IPS-20b (cell line): Measurements from ENCODE around the gene UNC79.
"Not testable (repeated sequence)": the region's sequence is repeated elsewhere in the genome, so short reads cannot be mapped to it uniquely, and the experiment has no call there.

Source experiments
- H3K27ac ChIP-seq: one replicate; pipeline ENCODE4 v1.5.1; 2013; ENCODE audit warnings: low read length
- H3K27me3 ChIP-seq: 2 replicates; pipeline ENCODE4 v1.6.1; 2013; ENCODE audit warnings: mild to moderate bottlenecking, low read length, inconsistent platforms; ENCODE audit not compliant: insufficient read depth
- H3K36me3 ChIP-seq: 2 replicates; pipeline ENCODE4 v1.6.1; 2013; ENCODE audit warnings: low read depth, mild to moderate bottlenecking, inconsistent platforms, low read length, moderate library complexity; ENCODE audit not compliant: insufficient read depth
- H3K4me1 ChIP-seq: 2 replicates; pipeline ENCODE4 v1.6.1; 2013; ENCODE audit warnings: mild to moderate bottlenecking, control low read depth, inconsistent platforms, low read length, moderate library complexity; ENCODE audit not compliant: insufficient read depth
- H3K4me3 ChIP-seq: 2 replicates; pipeline ENCODE4 v1.5.1; 2013; ENCODE audit warnings: mild to moderate bottlenecking, low read length, inconsistent platforms
- H3K9ac ChIP-seq: 2 replicates; pipeline ENCODE4 v1.6.1; 2013; ENCODE audit warnings: low read depth, mild to moderate bottlenecking, inconsistent platforms, low read length, moderate library complexity
- H3K9me3 ChIP-seq: 2 replicates; pipeline ENCODE4 v1.6.1; 2013; ENCODE audit warnings: mild to moderate bottlenecking, low read depth, low read length, inconsistent platforms; ENCODE audit not compliant: insufficient read depth

Gene UNC79

DNA sequence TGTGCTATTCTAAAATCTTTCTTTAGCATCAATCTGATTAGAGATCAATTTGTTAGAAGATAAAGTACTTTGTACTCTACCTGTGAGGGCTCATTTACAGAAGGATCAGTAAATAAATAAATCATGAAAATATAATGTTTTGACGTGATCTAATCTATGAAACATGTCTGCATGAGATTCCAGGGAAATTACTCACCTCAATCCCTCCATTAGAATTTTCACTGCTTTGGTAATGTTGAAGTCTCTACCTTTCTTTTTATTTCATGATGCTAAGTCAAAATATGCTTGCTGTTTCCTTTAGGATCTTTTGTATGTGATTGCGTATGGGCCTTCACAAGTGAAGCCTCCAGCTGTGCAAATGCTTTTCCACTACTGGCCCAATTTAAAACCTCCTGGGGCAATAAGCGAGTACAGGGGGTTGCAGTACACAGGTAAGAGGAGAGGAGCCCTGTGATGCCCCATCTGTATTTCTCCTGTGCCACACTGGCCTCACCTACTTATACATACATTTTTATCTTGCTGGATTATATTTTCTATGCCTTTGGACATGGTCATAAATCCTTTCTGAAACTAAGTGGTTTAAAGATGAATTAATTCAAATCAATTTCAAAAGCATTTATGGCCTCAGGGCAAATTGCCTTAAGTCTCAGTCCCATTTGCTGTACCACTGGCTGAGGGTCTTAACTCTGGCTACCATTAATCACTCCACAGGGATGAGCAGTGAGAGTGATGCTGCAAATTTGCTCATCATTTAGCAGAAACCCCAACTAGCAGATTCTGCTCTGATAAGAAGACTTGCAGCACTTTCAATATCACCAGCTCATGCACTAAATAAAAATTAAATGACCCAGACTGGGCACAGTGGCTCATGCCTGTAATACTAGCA lies 66.4 kb downstream of the UNC79 start:
- no peak overlapping the region for H3K27ac ChIP-seq
- H3K9me3 ChIP-seq, result no peaks in the 10 kb centered on the region
- no peaks in the 10 kb centered on the region for H3K4me1 ChIP-seq
- H3K9ac ChIP-seq, result no peak overlapping the region
- no peak overlapping the region for H3K4me3 ChIP-seq
- no peaks in the 10 kb centered on the region for H3K36me3 ChIP-seq
- no peaks in the 10 kb centered on the region for H3K27me3 ChIP-seq

GRCh38 chr14:93510056-93510455 lies 79.3 kb downstream of the UNC79 start:
- no peak overlapping the region for H3K4me3 ChIP-seq

GRCh38 chr14:93511001-93511400 lies 80.3 kb downstream of the UNC79 start:
- H3K9ac ChIP-seq, result no peak overlapping the region
- H3K27ac ChIP-seq, result no peak overlapping the region
- H3K36me3 ChIP-seq, result 0 out of 2 replicates have a peak, but pooled peaks cover 3% of the 10 kb centered on the region
- H3K4me3 ChIP-seq, result no peak overlapping the region
- H3K9me3 ChIP-seq, result peaks cover 22% of the 10 kb centered on the region
- no peaks in the 10 kb centered on the region for H3K27me3 ChIP-seq
- H3K4me1 ChIP-seq, result no peaks in the 10 kb centered on the region

More at GRCh38 chr14:93510056-93510455, 79.3 kb downstream of the UNC79 start:
- 0 out of 2 replicates have a peak, but pooled peaks cover 3% of the 10 kb centered on the region for H3K36me3 ChIP-seq
- H3K27ac ChIP-seq, result no peak overlapping the region
- H3K27me3 ChIP-seq, result no peaks in the 10 kb centered on the region
- no peak overlapping the region for H3K9ac ChIP-seq
- peaks cover 22% of the 10 kb centered on the region for H3K9me3 ChIP-seq
- no peaks in the 10 kb centered on the region for H3K4me1 ChIP-seq

DNA sequence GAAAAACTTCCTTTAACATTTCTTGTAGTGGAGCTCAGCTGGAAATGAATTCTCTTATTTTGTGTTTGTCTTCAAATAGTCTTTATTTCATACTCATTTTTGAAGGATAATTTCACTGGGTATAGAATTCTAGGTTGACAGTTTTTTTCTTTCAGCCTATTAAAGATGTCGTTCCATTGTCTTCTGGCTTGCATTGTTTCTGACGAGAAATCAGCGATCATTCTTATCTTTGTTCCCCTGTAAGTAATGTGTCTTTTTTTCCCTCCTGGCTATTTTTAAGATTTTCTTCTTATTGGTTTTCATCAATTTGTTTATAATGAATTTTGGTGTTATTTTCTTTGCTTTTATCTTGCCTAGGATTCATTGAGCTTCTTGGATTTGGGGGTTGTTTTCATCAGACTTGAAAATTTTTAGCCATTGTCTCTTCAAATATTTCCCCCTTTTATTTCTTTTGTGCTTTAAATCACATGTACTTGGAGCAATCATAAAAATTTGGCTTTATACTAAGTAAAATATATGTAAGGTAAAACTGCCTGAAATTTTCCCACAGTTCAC lies 89.4 kb downstream of the UNC79 start:
- Histone ChIP-seq H3K9ac (no peak overlapping the region), H3K36me3 (no peaks in the 10 kb centered on the region), H3K9me3 (peaks cover 55% of the 10 kb centered on the region), H3K27me3 (no peaks in the 10 kb centered on the region), H3K27ac (no peak overlapping the region), H3K4me3 (no peak overlapping the region), H3K4me1 (no peaks in the 10 kb centered on the region)

DNA sequence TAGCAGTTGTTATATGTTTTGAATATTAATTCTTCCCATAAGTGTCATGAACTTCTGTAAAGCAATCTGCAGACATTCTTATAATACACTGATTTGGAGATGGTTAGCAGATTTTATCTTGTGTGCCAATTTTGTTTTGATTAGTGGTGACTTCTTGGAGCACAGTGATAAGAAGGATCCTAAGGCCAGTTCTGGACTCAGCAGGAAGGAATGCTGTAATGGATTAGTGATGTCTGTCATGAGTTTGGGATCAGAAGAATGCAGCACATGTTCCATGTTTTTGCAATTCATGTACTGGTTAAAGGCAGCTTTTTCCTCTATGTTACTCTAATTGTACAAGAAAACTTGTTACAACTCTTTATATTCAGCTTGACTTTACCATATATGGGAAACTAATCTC lies 91.5 kb downstream of the UNC79 start:
- Histone ChIP-seq H3K36me3 (no peaks in the 10 kb centered on the region), H3K9me3 (peaks cover 52% of the 10 kb centered on the region)

GRCh38 chr14:93525216-93525615 lies 94.5 kb downstream of the UNC79 start:
- H3K27ac ChIP-seq, H3K4me3 ChIP-seq, H3K9ac ChIP-seq, H3K36me3 ChIP-seq, H3K27me3 ChIP-seq: not testable (repeated sequence)
- peaks cover 24% of the 10 kb centered on the region for H3K9me3 ChIP-seq
- peaks cover 18% of the 10 kb centered on the region for H3K4me1 ChIP-seq

More for the DNA sequence above, 91.5 kb downstream of the UNC79 start:
- Histone ChIP-seq H3K27ac (no peak overlapping the region), H3K4me1 (peaks cover 16% of the 10 kb centered on the region), H3K9ac (no peak overlapping the region), H3K27me3 (no peaks in the 10 kb centered on the region), H3K4me3 (no peak overlapping the region)

GRCh38 chr14:93525696-93526451 lies 95.1 kb downstream of the UNC79 start:
- peaks cover 18% of the 10 kb centered on the region for H3K4me1 ChIP-seq

GRCh38 chr14:93527203-93527607 lies 96.5 kb downstream of the UNC79 start:
- no peak overlapping the region for H3K4me3 ChIP-seq
- H3K4me1 ChIP-seq, result peaks cover 18% of the 10 kb centered on the region
- H3K27ac ChIP-seq, result no peak overlapping the region
- no peaks in the 10 kb centered on the region for H3K27me3 ChIP-seq
- H3K9me3 ChIP-seq, result peaks cover 4% of the 10 kb centered on the region; the same call in 1 of the 2 replicates
- H3K9ac ChIP-seq, result no peak overlapping the region
- H3K36me3 ChIP-seq, result no peaks in the 10 kb centered on the region

More at GRCh38 chr14:93525696-93526451, 95.1 kb downstream of the UNC79 start:
- no peak overlapping the region for H3K27ac ChIP-seq
- peak overlapping the region; percentile 28; the same call in 1 of the 2 replicates for H3K9ac ChIP-seq
- H3K9me3 ChIP-seq, result peaks cover 17% of the 10 kb centered on the region
- peak overlapping the region; percentile 25; the same call in 1 of the 2 replicates for H3K4me3 ChIP-seq
- no peaks in the 10 kb centered on the region for H3K27me3 ChIP-seq
- H3K36me3 ChIP-seq, result no peaks in the 10 kb centered on the region

- no peaks in the 10 kb centered on the region for H3K9me3 ChIP-seq
- H3K9ac ChIP-seq, result no peak overlapping the region
- H3K36me3 ChIP-seq, result no peaks in the 10 kb centered on the region
- H3K27me3 ChIP-seq, result no peaks in the 10 kb centered on the region
- no peak overlapping the region for H3K4me3 ChIP-seq
- no peak overlapping the region for H3K27ac ChIP-seq
- peaks cover 18% of the 10 kb centered on the region for H3K4me1 ChIP-seq
Measured at GRCh38 chr14:93528884-93529558, 98.3 kb downstream of the UNC79 start.

DNA sequence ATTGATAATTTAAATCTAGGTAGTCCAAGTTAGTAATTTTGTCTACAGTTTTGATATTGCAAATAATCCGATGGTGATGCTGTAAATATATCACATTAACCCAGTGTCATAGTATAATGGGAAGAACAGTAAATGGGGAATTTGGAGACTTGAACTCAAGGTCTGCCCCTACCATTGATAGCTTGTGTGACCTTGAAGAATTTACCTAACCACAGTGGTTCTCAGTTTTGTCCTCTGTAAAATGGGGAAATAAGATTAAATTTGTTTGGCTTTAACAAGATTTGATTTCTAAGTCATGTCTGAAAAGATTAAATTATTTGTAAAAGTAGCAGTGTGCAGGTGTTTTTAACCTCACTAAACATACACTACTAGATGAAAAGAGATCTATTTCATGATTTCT lies 100.9 kb downstream of the UNC79 start:
- H3K27me3 ChIP-seq, result no peaks in the 10 kb centered on the region
- no peaks in the 10 kb centered on the region for H3K9me3 ChIP-seq
- H3K36me3 ChIP-seq, result no peaks in the 10 kb centered on the region
- no peak overlapping the region for H3K4me3 ChIP-seq
- peaks cover 5% of the 10 kb centered on the region; the same call in 1 of the 2 replicates for H3K4me1 ChIP-seq
- H3K27ac ChIP-seq, result no peak overlapping the region
- no peak overlapping the region for H3K9ac ChIP-seq

- Histone ChIP-seq H3K27me3 (no peaks in the 10 kb centered on the region), H3K4me1 (no peaks in the 10 kb centered on the region; the same call in 1 of the 2 replicates), H3K4me3 (no peak overlapping the region), H3K9me3 (no peaks in the 10 kb centered on the region), H3K9ac (no peak overlapping the region), H3K27ac (no peak overlapping the region), H3K36me3 (no peaks in the 10 kb centered on the region)
Measured at GRCh38 chr14:93532541-93532940, 101.8 kb downstream of the UNC79 start.
